Measurements from ENCODE around the gene SPOP. TPM values are rescaled to one million over a fixed set of nuclear protein-coding genes. Genes with fewer than 3 reads are reported as not detected.

SPOP gene
- total RNA-seq, 4 donors from 2014 or later = 58.1 to 72.6 (median 66.6) TPM

GRCh38 chr17:49555495-49556222, 122.2 kb downstream of the SPOP start:
- Histone ChIP-seq H3K27me3 (no peaks in the 10 kb centered on the region), H3K36me3 (no peaks in the 10 kb centered on the region), H3K4me1 (peaks cover 0 to 41% (median 23%) of the 10 kb centered on the region in 4 donors), H3K9me3 (no peaks in the 10 kb centered on the region), H3K27ac (peak overlapping the region in 3 of 4 donors; percentile 25 to 74 (median 34)), H3K4me3 (peak overlapping the region in 1 of 4 donors; percentile 15)
- DNase-seq (ENCODE audit: low spot score in 2 of 2) = no peak
- 55 to 57% methylated on average over 16 to 19 of the region's 19 CpGs for WGBS, 2 donors
- TF ChIP-seq, protein P1, sequence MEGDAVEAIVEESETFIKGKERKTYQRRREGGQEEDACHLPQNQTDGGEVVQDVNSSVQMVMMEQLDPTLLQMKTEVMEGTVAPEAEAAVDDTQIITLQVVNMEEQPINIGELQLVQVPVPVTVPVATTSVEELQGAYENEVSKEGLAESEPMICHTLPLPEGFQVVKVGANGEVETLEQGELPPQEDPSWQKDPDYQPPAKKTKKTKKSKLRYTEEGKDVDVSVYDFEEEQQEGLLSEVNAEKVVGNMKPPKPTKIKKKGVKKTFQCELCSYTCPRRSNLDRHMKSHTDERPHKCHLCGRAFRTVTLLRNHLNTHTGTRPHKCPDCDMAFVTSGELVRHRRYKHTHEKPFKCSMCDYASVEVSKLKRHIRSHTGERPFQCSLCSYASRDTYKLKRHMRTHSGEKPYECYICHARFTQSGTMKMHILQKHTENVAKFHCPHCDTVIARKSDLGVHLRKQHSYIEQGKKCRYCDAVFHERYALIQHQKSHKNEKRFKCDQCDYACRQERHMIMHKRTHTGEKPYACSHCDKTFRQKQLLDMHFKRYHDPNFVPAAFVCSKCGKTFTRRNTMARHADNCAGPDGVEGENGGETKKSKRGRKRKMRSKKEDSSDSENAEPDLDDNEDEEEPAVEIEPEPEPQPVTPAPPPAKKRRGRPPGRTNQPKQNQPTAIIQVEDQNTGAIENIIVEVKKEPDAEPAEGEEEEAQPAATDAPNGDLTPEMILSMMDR (IDR thresholded peaks at IDR 0.05) = no peak
- TF ChIP-seq POLR2A (IDR thresholded peaks at IDR 0.05) (no peak), EP300 (IDR thresholded peaks at IDR 0.05) (no peak)

DNA sequence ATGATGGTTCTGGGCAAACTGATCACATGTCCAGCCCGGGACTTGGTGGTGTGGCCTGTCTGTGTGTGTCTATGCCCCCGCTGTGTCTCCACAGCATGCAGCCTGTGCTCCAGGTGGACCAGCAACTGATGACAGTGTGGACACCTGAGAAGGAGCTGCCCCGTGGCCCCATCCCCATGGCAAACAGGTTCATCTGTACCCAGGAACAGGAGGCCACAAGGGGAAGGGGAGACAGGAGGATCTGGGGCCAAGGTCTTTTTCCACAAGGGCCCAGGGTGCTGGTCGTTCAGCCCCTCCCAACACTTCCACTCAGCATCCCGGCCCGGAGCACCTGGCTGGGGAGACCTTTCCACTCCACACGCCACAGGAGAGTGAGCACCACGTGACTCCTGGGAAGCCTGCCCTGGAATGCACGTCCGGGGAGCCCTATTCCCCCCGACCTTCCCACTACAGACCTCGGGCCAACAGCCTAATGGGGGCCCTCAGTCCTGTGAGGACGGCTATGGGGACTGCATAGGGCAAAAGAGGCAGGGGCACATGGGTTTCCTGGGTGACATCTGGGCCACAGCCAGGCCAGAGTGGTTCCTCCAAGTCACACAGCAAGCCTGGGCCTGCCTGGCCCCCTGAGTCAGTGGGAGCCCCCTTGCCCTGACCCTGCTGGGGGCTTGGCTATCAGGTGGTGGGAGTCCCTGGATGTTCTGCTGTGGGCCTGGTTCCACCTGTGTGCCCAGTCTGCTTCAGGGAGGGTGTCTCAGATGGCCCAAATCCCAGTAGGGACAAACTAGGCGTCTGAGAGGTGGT, 123.0 kb downstream of the SPOP start:
- Histone ChIP-seq H3K9me3 (no peaks in the 10 kb centered on the region), H3K36me3 (no peaks in the 10 kb centered on the region), H3K27me3 (no peaks in the 10 kb centered on the region), H3K4me3 (no peak overlapping the region), H3K4me1 (peaks cover 0 to 41% (median 23%) of the 10 kb centered on the region in 4 donors), H3K27ac (peak overlapping the region in 2 of 4 donors; percentile 34 to 74)
- DNase-seq (ENCODE audit: low spot score in 2 of 2) = no peak
- TF ChIP-seq POLR2A (IDR thresholded peaks at IDR 0.05) = no peak
- TF ChIP-seq, protein P1 (IDR thresholded peaks at IDR 0.05) = no peak
- TF ChIP-seq EP300 (IDR thresholded peaks at IDR 0.05) = no peak
- WGBS, 2 donors = 71 to 76% methylated on average over 8 to 14 of the region's 14 CpGs

- peaks cover 0 to 42% (median 23%) of the 10 kb centered on the region in 4 donors for H3K4me1 ChIP-seq
- TF ChIP-seq EP300 (IDR thresholded peaks at IDR 0.05) (no peak), POLR2A (IDR thresholded peaks at IDR 0.05) (no peak)
- TF ChIP-seq, protein P1 (IDR thresholded peaks at IDR 0.05) = no peak
- no peak overlapping the region for H3K4me3 ChIP-seq
- DNase-seq (ENCODE audit: low spot score in 2 of 2) = no peak
- H3K36me3 ChIP-seq = no peaks in the 10 kb centered on the region
- no peaks in the 10 kb centered on the region for H3K9me3 ChIP-seq
- no peak overlapping the region for H3K27ac ChIP-seq
- no peaks in the 10 kb centered on the region for H3K27me3 ChIP-seq
- 80 to 94% methylated on average over 8 of the region's 8 CpGs for WGBS, 2 donors
These were observed 124.1 kb downstream of the SPOP start for GRCh38 chr17:49553676-49554335.

DNA sequence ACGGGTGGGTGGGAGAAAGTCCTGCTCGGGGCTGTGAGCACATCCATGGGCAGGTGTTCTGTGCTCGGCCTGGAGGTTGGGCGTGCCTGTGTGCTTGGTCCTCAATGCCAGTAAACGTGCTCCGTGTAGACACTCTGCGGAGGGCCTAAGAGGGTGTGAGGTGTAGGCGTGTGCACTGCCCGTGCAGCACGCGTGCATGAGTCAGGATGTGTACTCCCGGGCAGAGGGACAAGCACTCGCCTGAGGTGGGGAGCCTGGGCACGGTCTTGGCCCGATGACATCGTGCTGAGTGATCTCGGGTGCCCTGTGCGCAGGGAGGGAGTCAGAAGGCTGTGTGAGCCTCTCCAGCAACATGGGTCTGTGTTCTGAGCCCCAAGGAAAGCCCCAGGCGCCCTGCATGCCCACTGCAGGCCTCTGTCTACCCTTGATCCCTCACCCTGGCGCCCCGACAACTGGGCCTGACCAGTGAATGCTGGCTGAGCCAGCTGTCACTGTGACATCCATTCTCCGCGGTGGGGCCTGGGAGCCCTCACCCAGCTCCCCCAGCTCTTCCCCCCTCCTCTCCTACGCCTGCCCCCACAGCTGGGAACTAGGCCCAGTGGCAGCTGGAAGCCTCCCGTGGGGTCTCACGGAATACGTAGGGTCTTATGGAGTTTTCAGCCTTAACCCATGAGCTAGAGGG, 125.7 kb downstream of the SPOP start:
- Histone ChIP-seq H3K9me3 (no peaks in the 10 kb centered on the region), H3K27ac (peak overlapping the region in 2 of 4 donors; percentile 34 to 60), H3K4me1 (peaks cover 0 to 53% (median 30%) of the 10 kb centered on the region in 4 donors), H3K36me3 (no peaks in the 10 kb centered on the region), H3K4me3 (no peak overlapping the region), H3K27me3 (no peaks in the 10 kb centered on the region)
- WGBS, 2 donors = 55 to 71% methylated on average over 18 to 22 of the region's 27 CpGs
- TF ChIP-seq, protein P1 (IDR thresholded peaks at IDR 0.05) = no peak
- TF ChIP-seq EP300 (IDR thresholded peaks at IDR 0.05) = no peak
- TF ChIP-seq POLR2A (IDR thresholded peaks at IDR 0.05) = no peak
- no peak for DNase-seq (ENCODE audit: low spot score in 2 of 2)
